Choroid plexus epithelial cell (primary cell): ENCODE results near the gene RFX8.
A peak's percentile ranks its signal among the peaks of the same experiment; 100 is the strongest.

ENCODE experiments used
- DNase-seq: peaks from one replicate; pipeline ENCODE4 v3.0.0-alpha.2; 2010; ENCODE audit warnings: low read depth
- H3K4me3 ChIP-seq: 2 replicates; pipeline ENCODE4 v1.5.1; 2011; ENCODE audit warnings: low read depth, mild to moderate bottlenecking, control low read depth, low read length, moderate library complexity
- TF ChIP-seq, protein P1 (sequence below): conservative IDR thresholded peaks from 2 replicates; pipeline ENCODE4 v1.5.1; 2011; ENCODE audit warnings: low read depth, mild to moderate bottlenecking, control low read depth, inconsistent platforms, low read length, moderate library complexity

The RFX8 gene

DNA sequence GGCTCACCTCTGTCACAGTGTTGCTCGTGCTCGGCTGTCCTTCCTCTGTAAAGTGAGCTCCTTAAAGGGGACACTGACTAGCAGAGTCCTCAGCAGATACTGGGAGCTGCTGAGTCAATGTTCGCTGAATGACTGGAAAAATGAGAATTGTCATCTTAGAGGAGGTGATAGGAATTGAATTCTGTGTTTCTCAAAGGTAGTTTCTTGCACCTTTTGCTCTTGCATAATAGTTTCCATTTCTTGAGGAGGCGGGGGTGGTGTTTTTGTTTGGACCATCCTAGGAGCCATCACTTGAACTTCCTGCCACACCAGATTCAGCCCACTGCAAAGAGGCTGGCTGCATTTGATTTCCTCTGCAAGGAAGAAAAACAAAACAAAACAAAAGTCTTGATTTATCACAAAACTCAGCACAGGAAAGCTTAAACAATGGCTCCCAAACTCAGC lies 11.4 kb upstream of the RFX8 start:
- TF ChIP-seq, protein P1, sequence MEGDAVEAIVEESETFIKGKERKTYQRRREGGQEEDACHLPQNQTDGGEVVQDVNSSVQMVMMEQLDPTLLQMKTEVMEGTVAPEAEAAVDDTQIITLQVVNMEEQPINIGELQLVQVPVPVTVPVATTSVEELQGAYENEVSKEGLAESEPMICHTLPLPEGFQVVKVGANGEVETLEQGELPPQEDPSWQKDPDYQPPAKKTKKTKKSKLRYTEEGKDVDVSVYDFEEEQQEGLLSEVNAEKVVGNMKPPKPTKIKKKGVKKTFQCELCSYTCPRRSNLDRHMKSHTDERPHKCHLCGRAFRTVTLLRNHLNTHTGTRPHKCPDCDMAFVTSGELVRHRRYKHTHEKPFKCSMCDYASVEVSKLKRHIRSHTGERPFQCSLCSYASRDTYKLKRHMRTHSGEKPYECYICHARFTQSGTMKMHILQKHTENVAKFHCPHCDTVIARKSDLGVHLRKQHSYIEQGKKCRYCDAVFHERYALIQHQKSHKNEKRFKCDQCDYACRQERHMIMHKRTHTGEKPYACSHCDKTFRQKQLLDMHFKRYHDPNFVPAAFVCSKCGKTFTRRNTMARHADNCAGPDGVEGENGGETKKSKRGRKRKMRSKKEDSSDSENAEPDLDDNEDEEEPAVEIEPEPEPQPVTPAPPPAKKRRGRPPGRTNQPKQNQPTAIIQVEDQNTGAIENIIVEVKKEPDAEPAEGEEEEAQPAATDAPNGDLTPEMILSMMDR: no peak
- no peak overlapping the region for H3K4me3 ChIP-seq
- DNase-seq: no peak

DNA sequence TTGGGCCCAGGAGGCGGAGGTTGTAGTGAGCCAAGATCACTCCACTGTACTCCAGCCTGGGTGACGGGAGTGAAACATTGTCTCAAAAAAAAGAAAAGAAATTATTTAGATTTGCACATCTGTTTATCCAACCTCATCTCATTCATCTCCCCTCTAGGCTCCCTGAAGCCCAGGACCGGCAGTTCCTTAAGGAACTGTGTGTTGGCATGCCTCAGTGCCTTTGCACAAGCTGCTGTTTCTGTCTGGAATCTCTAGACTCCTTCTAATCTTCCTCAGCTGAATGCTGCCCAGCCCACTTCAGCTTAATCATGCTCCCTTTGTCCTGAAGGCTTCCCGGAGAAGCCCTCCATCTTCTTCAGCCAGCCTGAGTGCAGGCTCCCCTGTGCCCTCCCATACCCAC lies 10.9 kb upstream of the RFX8 start:
- H3K4me3 ChIP-seq: no peak overlapping the region
- DNase-seq: no peak
- TF ChIP-seq, protein P1: no peak

DNA sequence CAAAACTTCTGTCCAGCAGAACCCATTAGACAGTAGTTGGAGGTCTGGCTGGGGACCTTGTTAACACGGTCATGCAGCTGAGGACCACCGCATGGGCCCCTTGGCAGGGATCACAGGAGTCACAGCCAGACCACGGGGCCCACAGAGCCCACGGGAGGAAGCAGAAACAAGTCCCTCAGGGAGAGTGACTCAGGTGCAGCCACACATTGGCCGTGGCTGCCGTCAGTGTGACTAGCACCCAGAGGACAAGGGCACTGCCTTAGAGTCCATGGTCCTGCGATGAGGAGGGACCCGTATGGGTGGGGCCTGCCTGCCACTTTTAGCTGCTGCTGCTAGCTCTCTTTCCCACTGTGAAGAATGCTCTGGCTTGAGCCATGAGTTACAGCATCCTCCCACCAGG lies 5.9 kb upstream of the RFX8 start:
- TF ChIP-seq, protein P1: no peak
- no peak overlapping the region for H3K4me3 ChIP-seq
- DNase-seq: no peak

DNA sequence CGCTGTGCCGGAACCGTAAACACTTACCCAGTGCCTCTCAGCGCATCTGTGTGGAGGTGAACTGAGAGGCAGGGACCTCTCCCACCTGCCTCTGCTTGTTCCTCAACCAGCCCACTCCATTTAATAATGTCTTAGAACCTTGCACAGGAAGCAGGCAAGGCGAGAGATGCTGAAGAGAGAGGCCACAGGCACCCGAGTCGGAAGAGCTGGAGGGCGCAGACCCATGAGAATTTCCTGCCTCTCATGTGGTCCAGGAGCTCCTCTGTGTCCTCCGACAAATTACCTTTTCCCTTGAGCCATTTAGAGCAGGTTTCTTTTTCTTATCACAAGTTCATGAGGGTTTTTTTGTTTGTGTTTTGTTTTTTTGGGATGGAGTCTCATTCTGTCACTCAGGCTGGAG lies 4.9 kb upstream of the RFX8 start:
- TF ChIP-seq, protein P1: no peak
- H3K4me3 ChIP-seq: no peak overlapping the region
- DNase-seq: no peak

DNA sequence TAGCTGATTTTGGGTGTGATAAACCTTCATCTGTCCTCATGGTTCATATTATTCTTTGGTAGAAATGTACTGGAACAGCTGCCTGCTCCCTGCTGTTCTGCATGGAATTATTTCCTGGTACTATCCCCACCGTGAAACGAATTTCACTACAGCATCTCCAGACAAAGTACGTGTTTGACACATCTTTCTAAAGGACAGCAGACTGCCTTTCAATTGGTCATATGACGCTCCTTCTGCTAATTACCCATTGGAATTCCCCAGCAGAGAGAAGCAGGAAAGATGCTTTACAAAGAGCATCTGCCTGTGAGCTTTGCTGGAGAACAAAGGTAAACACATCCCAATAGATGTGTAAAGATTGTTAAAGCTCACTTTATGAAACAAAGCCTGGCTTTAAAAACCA lies 4.4 kb upstream of the RFX8 start:
- TF ChIP-seq, protein P1: no peak
- H3K4me3 ChIP-seq: no peak overlapping the region

DNA sequence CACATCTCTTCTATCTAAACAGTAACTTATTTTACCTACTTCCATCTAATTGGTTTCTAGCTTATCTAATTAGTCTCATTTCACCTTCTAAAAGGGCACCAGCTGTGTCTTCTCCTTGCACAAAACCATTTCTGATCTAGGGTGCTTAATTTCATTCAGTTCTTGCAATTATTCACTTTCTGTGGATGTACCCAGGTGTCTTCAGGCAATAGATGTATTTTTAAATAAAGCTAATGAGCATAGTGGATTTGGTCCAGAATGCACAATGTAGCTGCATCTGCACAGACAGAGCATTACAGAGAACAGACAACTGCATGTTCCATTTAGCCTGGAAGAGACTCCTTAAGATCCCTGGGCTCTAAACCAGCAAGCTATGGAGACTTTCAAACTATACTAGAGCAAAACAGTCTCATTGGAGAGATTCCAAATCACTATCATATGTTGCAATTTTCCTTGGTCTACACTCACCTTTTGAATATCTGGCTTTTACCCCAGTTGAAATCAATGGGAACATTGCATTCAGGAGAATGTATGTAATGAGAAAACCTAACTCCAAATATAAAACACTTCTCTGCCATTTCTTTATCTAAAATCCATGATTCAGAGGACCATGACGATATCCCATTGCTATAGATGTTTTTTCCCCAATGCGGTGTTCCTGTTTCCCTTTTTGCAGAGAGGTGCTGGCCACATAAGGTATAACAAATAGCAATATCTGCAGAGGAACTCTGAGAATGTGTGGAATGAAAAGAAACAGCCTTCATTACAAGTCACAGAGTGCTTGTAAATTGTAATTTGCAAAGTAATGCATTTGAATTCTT lies 3.5 kb upstream of the RFX8 start:
- TF ChIP-seq, protein P1: no peak
- DNase-seq: peak; percentile 54
- no peak overlapping the region for H3K4me3 ChIP-seq

More for the DNA sequence above, 4.4 kb upstream of the RFX8 start:
- DNase-seq: no peak

DNA sequence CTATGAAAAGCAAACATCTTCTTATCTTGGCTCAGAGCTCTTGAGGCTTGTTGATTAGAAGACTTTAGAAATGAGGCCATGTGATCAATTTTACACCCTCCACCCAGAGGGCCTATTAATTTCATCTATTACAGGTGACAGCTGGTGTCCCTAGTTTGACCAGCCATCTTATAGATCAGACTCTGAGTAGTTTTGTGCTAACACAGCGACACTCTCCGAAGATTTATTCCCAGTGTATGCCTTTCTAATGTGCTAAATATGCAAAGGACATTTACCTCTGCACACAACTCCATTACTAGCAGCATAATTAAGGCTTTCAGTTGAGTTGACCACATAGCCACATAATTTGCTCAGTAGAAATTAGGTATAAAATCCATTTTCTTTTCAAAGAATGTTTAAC lies 2.6 kb upstream of the RFX8 start:
- DNase-seq: no peak
- H3K4me3 ChIP-seq: no peak overlapping the region
- TF ChIP-seq, protein P1: no peak
